HG03565 (cell line): ENCODE data around the gene STX8.

ENCODE experiments used
- ATAC-seq: cut with Tn5 transposase; IDR thresholded peaks from one replicate; pipeline ENCODE4 v1.9.1; 2021; ENCODE audit warnings: mild to moderate bottlenecking, moderate library complexity; ENCODE audit not compliant: unreplicated experiment

STX8 gene

DNA sequence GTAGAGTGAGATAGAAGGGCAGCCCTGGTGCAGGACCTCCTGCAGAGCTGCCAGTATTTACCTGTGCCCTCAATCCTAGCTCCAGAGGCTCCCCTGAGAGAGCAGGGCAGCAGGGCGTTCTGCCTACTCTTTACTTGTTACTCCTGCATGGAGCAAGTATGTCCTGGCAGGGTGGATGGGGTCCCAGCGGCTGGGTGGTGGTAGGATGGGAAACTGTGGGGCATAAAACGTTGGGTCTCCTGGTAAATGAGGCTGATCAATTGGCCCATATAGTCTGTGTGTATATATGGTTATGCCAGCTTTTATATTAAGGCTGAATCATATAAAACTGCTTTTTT, 362.3 kb downstream of the STX8 start:
- no peak for ATAC-seq

GRCh38 chr17:9212376-9213302, 363.0 kb downstream of the STX8 start:
- ATAC-seq, result no peak

- ATAC-seq, result no peak
These were observed 364.4 kb downstream of the STX8 start for GRCh38 chr17:9211133-9211765.

- ATAC-seq, result no peak
These were observed 365.7 kb downstream of the STX8 start for GRCh38 chr17:9209781-9210370.

DNA sequence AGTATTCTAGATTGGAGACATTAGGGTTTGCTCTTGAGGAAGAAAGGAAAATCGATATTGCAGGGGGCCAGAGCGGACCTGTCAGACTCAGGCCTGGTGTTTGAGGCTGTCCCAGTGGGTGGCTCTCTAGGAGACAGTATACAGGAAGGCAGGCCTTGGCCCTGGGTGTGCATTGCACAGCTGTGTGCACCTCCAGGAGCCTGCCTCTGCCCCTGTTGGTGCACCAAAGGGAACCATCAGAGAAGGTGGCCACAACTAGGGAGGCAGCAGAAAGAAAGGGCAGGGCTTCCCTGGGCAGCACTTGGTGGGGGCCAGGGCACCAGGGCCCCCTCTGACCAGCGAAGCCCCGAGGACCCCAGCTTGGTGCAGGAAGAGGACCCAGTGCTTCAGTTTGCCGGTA, 366.3 kb downstream of the STX8 start:
- ATAC-seq, result no peak

DNA sequence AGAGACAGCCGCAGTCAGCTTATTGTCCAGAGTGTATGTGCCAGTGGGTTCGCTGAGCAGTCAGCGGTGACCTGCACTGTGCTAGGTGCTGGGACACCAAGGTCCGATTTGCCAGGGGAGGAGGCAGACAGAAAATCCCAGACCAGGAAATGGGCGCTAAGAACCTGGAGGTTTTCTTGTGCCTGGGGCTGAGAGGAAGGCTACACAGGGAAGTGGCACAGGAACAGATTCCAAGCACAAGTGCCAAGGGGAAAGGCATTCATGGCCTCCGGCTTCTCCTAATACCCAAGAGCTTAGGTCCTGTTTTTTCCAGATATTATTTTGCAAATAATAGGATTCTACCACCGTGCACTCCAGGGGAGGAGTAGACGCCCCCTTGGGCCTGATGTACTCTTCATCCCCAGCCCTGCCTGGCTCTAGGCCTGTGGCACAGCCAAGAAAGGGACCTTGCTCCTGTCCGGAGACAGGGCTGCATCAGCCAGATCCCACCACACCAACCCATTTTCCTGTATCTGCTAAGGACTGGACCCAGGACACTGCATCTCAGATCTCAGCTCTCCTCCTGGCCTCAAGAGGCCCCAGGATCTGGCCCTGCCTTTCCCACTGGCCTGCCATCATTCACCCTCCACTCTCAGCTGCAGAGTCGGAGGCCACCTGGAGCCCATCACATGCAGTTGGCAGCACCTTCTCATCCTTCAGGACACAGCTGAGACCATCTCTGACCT, 367.1 kb downstream of the STX8 start:
- no peak for ATAC-seq

DNA sequence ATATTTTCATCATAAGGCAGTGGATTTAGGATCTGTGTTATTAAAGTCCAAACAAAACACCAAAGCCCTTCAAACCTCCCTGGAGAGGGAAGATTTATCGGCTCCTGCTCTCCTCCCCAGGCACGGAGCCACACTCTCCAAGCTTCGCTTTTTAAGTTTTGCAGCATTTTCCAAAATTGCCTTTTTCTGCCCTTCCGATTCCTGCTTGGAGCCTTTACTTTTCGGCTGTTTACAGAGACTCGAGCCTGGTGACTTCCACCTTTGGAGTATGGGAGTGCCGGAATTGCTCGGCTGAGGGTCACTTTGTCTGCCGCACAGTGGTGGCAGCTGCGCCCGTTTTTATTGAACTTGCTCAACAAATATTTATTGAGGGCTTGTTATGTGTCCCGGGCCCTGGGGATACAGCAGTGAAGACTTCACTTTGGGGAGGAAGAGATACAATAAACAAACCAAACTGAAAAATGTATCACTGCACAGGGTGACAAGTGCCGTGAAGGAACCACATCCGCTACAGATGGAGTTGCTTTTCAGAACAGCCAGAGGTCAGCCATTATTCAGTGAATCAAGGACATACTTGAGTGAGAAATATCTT, 368.8 kb downstream of the STX8 start:
- no peak for ATAC-seq

DNA sequence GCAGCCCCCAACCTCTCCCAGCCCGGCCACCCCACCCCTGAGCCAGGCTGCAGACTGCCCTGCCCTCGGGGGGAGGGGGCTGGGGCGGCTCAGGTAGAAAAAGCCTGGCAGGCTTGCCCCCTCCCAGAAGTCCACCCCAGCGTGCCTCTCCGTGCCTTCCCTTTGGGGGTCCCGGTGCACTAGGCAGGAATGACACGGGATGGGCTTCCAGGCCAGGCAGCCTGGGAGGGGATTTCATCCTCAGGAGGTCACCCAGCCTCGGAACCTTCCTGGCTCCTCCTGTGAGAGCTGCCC, 369.3 kb downstream of the STX8 start:
- no peak for ATAC-seq

DNA sequence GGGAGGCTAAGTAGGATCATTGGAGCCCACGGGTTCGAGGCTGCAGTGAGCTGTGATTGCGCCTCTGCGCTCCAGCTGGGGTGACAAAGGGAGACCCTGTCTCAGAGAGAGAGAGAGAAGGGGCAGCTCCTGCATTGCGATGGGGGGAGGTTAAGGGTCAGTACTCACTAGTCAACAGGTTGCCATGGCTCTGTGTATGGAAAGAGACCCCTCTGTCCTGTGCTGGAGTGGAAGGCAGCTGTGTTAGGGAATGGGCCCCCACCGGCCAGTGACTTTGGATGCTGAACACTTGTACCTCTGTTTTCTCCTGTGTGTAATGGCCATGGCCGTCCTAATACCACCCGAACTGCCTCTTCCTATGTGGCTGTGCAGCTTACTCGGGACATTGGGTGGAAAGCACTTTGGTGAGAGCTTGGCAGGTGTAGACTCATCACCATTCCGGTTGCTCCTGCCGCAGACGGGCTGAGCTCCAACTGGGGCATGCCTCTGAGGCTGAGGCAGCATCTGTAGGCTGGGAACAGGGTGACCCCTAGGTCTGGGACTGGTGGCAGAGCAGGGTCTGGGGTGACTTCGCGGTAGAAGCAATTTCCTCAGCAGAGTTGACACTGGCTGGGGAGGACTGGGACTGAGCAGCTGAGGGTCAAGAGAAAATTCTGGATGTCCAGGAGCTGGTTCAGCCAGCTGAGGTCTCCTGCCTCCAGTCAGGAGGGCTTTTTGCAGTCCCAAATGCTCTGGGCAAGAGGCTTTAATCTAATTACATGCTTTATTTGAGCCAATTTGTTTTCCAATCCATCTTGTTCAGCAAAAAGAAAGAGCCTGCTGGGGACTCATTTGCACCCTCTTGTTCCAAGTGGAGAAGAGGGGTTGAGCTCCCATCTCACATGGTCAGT, 369.9 kb downstream of the STX8 start:
- ATAC-seq, result no peak

DNA sequence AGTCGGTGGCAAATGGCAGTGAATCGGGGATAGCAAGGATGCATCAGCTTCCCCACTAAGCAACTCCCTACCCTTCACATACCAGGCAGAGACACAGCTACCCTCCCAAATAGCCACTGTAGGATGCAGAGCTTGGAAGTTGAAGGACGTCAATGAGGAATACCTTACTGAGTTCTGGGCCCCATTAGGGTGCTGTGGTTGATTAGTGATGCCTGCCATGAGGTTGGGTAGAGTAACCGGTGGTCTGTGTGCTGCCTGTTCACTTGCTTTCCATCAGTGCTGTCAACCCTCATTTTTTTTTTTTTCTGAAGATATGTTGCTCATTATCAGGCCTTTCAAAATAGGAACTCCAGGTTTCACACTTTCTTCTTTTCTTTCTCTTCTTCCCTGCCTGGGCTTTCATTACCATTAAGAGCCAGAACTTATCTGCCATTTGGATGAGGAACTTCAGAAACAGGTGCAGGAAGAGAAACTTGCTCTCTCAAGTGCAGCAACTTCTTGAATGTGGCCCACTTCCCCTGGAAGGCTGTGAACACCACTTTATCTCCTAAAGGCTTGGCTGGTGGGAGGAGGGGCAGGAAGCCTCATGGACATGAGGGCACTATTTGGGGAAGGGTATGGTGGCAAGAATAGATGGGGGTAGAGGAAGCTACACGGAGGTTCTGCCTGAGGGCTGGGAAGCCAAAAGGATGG, 370.8 kb downstream of the STX8 start:
- no peak for ATAC-seq

- ATAC-seq, result no peak
These were observed 371.7 kb downstream of the STX8 start for GRCh38 chr17:9203771-9204425.

DNA sequence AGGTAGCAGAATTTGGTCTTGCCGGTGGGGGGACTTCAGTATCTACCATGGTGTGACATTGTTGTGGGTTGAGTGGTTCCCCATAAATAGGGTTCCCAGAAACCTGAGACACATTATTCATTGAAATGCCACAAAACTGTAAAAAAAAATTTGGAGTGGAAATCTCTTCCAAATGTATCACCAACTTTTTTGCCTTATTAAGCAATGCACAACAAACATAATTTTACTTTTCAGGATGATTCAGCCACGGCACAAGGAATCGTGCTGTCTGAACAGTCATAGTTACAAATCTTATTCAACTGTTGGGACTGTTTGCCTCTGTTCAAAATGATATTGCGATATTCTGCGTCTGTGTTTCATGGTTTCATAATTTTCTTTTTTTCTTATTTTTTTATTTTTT, 373.1 kb downstream of the STX8 start:
- no peak for ATAC-seq

GRCh38 chr17:9200699-9201359, 374.8 kb downstream of the STX8 start:
- ATAC-seq, result no peak
